Hematopoietic multipotent progenitor cell (in vitro differentiated cells): ENCODE measurements around the gene AARS2. TPM values are rescaled to one million over a fixed set of nuclear protein-coding genes. Genes with fewer than 3 reads are reported as not detected.

Source experiments
- DNase-seq, 3 donors: peaks; one replicate each; pipeline ENCODE4 v3.0.0-alpha.2; 2011 to 2015; ENCODE audit warnings: low read depth in 2 of 3, low spot score in 2 of 3
- total RNA-seq: library from RNA; depleted of rRNA; stranded (reverse); fragments of >200 nt; gene quantifications from one replicate; pipeline ENCODE4 v1.2.3, GENCODE V29; 2012

Gene AARS2
- total RNA-seq, 1 donor = 19.9 TPM

DNA sequence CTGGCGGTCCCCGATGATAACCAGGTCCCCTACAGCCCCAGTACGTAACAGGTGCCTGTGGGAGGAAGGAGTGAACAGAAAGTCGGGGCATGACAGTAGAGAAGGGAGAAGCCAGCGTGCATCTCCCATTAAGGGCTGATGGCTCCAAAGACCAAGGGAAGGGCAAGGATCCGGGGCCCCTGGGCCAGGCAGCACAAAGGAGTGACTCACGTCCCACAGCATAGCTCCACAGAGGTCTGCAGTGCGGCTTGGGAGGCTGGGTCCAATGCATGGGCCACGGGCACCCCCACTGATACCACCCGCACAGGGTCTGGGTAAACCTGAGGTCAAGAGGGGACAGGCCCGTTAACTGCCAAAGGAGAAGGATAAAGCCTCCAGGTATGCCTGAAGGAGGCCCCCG lies 10.3 kb downstream of the AARS2 start:
- DNase-seq = no peak

DNA sequence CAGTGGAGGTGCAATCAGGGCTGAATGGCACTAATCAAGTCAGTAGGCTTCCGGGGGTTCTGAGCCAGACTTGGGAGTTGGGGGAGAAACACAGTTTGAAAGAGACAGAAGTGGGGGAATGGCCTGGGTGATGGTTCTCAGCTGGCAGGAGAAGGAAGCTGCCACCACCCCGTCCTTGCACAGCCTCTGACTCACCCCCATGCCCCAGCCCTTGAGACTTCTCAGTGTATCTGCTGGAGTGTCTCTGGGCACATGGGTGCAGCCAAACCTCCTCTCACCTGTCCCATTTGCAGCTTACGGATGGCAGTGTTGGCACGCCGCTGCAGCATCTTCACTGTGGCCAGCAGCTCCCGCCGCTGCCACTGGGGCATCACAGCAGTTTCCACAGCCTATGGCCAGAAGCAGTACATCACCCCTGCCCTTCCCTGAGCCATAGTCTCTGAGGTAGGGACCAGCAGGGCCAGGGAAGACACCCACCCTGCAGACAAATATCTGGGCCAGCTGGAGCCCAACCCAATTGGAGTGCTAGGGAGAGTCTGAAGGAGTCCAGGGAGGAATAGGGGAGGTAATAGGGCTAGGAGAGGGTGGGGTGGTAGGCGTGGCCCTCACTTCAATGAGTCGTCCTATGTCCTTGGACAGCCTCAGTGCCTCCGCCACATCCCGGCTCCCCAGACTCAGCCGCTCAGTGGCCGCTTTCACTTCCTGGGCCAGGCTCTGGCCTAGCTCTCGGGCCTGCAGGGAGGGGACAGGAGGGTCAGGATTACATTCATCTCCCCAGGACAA lies 11.2 kb downstream of the AARS2 start:
- DNase-seq = no peak

DNA sequence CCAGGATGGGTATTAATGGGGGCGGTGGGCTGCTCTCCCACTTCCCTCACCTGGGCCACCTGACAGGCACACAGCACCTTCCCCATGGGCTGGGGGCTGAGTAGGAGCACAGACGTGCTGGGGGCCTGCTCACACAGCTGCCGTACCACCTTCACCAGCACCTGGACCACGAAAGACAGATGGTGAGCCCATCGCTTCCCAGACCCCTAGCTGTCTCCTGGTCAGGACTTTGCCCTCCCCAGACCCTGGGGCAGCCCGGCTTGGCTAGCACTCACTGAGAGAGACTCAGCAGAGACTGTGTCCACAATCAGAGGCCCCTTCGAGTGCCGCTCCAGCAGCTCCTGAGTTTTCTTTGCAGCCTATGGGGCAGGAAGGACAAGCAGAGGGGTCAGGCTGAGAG lies 12.0 kb downstream of the AARS2 start:
- no peak for DNase-seq

DNA sequence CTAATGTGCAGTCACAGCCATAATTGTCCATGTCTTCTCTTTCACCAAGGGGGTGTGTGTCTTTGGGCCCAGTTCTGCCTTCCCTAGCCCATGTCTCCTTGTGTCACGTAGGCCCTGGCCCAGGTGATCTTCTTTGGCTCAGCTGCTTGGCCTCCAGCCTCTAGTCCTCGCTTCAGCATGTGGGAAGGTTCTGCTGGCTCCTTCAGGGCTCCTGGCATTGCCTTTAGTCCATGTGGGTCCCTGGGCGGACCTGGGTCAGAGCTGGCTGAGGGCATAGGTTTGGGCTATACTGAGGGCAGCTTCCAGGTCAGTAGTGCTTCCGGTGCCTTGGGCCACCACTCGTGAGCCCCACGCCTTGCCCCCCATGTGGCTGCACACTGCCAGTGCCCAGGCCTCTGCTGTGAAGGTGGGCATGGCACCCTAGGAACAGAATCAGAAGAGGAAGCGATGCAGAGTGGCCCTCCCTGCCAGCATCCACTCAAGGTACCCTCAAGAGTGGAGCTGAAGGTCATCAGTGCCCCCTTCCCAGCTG lies 12.8 kb downstream of the AARS2 start:
- DNase-seq = no peak

DNA sequence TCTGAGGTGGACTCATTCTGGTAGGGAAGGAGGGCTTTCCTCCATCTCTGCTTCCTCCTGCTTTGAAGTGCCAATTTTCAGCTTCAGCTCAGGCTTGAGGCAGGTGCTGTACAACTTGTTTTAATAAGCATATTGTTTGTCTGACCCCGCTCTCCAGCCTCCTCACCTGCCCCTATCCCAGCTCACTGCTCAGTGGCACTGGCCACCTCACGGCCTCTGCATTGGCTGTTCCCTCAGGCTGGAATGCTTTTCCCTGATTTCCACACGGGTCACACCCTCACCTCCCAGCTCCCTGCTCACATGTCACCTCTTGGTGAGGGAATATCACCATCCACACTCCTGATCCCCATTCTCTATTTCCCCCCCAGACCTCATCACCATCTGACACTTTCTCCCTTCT lies 14.3 kb downstream of the AARS2 start:
- DNase-seq = no peak

DNA sequence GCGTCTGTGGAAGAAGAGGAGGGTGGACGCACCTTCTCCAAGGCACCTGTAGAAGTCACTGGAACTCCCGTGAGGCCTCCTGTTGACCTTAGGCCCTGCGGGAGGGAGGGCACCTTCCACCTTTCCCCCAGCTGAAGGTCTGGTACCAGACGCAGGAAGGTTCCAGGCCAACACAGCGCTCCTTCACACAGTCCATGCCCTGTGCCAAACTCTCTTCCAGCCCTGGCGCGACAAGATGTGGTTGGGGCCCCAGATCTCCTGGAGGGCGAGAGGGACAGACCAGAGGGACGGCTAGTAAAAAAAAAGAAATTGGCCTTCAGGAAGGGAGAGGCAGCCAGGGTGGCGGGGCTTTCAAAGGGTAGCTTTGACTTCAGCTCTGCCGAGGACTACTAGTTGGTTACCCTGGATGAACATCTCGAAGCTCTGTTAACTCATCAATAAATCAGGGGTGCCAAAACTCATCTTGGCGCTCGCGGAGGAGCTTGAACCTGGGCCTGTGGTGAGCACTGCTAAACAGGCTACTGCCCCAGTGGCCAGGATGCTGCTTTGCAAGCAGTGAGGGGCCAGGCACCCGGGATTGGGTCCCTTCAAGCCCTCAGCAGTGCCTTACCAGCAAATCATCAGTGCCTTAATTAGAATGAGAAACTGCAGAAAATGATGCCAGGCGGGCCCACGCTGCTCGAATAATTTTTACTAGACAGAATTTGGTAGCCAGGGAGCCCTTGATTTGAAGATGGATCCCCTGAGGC lies 14.9 kb downstream of the AARS2 start:
- no peak for DNase-seq

DNA sequence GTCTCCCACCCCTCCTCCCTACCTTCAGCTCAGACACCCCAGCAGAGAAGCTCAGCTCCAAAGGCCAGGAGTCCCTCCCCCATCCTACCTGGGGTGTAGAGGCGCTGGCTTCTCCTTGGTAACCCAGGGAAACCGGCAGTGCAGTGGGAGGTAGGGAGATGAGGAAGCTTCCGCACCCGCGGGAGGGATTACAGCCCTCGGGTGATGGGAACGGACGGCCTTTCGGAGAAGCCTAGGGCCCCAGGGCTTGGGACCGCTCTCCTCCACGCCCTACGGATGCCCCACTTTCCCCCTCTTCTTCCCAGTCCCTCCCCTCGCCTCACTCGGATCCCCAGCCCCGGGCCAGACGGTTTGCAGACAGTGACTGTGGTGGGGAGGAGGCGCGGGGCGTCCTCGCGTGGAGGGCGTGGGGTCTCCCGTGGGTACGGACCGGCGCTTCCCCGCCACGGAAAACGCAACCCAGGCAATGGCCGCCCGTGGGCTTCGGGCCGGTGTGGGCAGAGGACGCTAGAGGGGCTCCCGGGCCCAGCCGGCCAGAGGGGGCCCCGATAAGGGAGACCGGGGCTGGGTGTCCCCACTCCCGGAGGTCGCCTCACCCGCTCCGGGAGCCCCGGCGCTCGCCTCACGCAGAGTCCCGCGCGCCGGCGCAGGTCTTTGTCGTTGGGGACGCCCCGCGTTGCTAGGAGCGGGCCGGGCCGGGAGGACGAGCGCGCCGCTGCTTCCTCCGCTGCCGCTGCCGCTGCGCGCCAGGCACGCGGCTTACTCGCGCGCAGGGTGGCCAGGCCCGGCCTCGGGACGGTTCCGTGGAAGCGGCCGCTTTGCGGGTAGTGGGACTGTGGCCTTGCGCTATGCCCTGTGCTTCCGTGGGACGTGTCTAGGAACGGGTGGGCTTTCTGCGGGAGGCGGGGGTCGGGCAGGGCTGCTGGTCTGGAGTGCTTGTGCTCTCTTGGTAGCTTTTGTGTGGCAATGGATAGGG lies 15.8 kb downstream of the AARS2 start:
- DNase-seq = peak in 2 of 3 donors; percentile 37 to 53

DNA sequence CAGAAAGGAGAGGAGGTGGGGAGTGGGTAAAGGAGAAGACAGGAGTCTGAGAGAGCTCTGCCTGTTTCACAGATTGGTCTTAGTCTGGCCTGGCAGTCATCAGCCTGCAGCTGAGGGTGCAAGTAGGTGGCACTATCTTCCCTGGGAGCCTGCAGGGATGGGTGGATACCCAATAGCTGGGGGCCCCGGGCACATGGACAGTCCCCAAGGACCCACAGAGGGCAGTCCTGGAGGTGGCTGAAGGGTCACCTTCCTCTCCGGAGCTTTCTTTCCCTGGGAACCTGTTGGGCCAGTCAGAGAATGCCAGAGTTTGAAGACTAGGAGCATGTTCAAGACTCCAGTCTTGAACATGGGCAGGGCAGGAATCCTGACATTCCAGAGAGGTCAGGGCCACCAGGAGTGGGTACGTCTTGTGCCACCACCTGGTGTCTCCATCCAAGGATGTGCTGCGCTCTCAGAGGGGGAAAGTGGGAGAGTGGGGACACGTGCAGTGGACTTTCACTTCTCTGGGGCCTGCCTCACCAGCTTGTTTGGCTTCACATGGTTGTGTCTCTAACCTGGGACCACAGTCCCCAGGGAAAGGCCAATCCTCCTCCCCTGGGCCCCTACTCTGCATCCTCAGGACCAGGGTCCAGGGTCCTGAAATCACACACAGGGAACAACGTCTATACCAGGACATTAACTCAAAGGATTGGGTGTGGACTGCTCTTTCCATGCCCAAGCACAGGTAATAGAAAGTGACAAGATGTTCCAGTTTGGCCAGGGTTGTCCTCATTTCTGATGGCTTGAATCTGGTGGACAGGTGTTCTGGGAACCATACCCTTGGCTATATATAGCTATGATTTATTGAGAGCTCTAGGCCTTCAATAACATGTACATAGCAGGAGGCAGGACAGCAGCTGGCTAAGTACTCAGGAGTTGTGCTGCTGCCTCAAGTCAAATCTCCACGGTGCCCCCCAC lies 18.0 kb downstream of the AARS2 start:
- no peak for DNase-seq

DNA sequence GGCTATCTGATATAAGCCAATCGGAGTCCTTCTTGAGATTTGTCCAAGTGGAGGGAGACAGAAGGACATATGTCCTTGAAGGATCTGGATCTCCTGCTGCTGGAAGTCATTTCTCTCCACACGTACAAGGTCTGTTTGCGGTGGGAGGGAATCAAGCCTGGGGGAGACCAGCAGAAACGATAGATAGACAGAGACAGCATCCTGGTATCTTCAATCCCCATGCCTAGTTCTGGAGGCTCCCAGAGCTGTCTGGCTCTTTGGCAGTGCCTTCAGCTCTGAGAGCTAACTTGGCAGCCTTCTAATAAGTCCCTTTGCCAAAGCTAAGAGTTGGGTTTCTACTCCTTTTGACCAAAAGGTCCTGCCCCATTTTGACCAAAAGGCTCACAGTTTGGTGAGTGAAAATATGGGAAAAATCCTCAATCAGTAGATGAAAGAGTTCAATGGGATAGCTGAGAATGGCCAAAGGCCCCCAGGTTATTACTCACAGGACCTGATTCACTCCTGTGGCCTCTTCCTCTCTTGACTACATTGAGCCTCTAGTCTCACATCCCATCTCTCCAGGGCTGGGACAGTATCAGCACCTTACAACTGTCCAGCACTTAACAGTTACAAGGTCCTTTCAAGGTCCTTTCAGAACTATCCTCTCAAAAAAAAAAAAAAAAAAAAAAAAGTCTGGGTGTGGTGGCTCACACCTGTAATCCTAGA lies 20.3 kb downstream of the AARS2 start:
- no peak for DNase-seq

DNA sequence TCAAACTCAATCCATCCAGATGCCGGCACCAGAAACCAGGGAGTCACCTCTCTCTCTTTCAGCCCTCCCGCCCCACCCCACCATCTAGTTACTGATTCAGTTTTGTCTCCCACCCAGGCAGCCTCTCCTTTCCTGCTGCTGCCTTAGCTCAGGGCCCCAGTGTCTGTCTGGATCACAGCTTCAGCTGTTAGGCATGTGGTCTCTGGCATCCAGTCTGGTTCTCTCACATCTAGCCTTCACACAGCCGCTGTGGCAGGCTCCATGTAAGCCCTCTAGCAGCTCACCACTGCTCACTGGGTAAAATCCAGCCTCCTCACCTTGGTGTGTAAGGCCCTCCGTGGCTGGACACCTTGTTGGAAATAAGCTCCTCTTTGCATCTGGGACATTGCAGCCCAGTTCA lies 21.3 kb downstream of the AARS2 start:
- no peak for DNase-seq

DNA sequence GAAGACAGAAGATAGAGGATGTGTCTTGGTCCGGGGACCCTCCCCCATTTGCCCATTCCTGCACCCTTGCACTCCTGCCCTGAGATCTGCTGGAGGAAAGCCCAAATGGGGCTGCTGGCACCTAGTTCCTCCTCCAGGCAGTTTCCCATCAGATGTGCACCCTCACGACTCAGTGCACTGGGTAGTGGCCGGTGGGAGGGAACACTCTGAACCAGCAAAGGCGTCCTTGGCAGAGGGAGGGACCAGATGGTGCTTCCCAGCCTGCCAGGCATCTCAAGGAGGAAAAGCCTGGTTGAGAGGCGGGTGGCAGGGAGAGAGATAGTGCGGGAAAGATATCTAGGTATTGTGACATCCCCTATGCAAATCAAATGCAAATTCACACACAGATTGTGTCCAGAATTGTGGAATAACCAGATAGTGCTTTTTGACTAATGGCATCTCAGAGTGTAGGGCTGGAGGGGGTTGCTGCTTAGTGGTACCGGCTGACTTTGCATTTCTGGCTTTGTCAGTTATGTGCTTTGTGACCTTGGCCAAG lies 23.4 kb downstream of the AARS2 start:
- DNase-seq = no peak

DNA sequence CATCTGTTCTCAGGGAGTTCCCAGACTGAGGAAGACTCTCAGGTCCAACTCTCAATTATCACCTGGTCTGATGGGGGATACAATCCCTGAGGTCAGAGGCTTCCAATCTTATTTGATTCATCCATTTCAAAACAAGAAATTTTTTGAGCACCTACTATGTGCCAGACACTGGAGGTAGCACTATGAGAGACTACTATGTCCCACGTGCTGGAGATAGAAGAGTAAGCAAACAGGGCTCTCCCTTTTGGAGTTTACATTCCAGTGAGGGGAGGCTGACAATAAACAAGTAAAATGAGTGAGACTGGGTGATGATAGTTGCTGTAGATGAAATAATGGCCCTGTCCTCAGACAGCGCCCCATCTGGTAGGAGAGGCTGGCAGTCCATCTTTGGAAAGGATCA lies 26.4 kb downstream of the AARS2 start:
- DNase-seq = no peak

DNA sequence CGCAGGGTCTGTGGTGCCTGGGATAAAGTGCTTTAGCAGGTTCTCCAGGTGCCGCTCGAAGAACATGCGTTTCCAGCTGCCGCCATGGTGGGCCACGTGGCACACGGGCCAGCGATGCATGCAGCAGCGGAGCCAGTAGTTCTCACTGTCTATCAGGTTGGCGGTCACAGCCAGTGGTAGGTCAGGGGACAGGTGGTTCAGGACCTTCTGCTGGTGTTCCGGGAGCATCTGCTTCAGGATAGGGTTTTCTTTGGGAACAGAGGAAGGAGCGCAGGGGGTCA lies 26.9 kb downstream of the AARS2 start:
- DNase-seq = no peak

DNA sequence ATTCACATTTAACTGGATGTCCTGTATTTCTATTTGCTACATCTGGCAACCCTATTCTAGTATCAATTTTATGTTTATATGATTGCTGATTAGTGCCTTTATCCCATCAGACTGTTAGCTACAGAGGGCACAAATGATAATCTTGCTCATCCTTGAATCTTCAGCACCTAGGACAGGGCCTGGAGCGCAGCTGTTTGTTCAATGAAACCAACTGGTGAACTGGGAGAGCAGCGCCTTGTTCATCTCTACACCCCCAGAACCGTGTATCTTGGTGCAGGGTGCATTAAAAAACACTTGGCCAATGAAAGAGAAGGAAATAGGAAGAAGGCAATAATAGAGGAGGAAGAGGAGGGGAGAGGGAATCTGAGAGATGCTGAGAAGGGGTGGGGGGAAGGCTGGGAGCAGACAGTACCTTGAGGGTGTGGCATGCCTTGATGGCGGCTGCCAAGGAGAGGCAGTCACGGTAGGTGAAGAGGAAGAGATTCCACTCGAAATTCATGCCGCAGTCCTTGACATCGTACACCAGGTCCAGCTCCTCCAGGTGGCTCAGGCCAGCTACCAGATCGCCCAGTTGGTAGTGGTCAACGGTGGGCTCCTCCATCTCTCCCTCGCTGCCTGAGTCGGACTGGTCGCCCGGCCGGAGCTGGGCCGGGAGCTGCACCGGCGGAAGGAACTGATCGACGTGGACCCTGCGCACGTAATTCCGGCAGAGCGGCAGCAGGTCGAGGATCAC lies 27.4 kb downstream of the AARS2 start:
- DNase-seq = peak in 1 of 3 donors; percentile 34

DNA sequence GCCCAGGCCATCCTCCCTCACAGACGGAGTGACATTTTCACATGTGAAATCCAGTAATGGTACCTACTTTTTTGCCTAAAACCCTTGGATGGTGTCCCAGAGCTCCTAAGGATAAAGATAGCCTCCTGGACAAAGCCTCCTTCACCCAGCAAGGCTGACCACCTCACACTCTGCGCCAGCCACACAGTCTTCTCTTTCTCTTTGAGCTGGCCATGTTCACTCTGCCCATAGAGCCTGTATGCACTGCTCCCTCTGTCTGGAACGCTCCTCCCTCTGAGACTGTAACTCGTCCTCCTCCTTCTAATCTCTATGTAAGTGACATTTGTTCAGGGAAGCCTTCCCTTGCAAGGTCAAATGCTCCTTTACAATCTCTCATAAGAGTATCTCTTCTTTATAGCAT lies 28.3 kb downstream of the AARS2 start:
- DNase-seq = no peak

DNA sequence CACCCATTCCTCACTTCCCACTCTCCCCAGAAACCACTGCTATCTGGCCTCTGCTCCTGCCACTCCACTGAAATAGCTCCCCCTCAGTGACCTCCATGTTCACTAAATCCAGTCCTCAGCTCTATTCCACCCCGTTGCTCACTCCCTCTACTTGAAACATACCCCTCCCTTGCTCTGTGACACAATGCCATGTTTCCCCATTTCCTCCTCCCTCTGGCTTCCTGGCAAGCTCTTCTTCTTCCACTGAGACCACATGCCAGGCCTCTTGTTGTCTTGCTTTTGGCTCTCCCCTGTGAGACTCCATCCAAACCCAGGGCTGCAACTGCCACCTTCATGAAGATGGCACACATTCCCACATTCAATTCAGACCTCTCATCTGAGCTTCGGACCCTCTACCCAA lies 29.0 kb downstream of the AARS2 start:
- DNase-seq = no peak

DNA sequence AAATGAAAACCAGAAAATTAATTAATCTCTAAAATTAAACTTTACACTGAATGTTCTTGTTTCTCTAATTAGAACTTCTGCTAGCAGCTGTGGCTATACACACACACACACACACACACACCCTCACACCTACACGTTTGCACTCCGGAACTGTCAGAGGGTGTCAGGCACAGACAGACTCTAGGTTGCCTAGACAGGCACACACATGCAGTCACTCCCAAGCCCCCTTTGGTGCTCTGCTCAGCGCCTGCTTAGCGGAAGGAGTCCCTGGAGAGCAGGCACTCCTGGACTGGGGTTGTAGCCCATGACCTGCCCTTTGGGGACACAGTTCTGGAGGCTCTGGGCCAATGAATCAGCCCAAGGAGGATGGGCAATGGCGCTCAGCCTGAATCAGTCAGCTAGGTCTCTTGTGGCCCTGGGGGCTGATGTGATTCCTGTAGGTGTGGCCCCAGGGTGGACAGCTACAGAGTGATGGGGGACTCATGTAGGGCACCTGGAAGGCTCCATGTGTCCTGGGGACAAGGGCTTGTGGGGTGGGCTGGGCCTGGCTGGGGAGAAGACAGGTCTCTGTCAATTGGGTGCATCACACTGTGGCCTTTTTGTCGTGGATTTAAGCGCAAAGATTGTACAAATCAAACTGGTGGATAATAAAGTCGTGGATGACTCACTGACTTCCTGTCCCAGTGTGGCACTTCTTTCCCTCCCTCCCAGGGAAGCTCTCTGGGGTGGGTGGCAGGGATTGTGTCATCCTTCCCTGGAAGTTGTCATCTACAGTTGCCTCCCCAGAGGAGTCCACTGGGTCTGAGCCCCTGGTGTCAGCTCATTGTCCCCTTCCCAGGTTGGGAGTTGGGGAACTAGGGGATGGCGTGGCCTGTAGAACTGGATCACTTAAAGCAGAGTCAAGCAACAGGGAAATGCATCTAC lies 34.1 kb downstream of the AARS2 start:
- no peak for DNase-seq
